ENCODE data around the gene GTPBP6. TPM values are rescaled to one million over a fixed set of nuclear protein-coding genes. Genes with fewer than 3 reads are reported as not detected.
"Not testable (repeated sequence)": the region's sequence is repeated elsewhere in the genome, so short reads cannot be mapped to it uniquely, and the experiment has no call there.

Gene GTPBP6
- total RNA-seq, 1 experiment from 2014 or later, result 148 TPM

GRCh38 chrX:338836-339400 is 20.3 kb upstream of the GTPBP6 start:
- in situ Hi-C loops (cut with HindIII; ENCODE audit: low sequenced_read_pairs), result no loop called here
- DNase-seq (ENCODE audit: low spot score), result no peak

DNA sequence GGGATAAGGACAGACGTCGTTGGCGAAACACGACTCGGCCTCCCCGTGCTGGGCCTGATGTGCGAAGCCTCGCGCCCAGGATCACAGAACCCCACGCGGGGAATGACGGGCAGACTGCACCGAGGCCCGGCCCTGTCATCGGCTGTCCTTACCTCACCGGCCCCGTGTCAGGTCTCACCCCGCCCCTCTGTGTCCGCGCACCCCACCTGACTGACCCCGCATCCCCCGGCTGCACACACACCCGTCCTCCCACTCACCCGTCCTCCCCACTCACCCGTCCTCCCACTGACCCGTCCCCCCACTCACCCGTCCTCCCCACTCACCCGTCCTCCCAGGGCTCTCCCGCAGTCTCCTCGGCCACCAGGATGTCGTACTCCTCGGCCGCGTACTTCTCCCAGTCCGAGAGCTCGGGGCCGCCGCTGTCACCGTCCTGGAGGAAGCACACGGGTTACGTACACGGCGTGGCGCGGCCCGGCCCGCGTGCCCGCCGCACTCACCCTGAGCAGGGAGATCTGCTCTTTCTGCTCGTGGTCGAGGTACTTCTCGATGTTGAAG is 19.8 kb upstream of the GTPBP6 start:
- in situ Hi-C loops (cut with HindIII; ENCODE audit: low sequenced_read_pairs), result no loop called here
- DNase-seq (ENCODE audit: low spot score), result no peak

DNA sequence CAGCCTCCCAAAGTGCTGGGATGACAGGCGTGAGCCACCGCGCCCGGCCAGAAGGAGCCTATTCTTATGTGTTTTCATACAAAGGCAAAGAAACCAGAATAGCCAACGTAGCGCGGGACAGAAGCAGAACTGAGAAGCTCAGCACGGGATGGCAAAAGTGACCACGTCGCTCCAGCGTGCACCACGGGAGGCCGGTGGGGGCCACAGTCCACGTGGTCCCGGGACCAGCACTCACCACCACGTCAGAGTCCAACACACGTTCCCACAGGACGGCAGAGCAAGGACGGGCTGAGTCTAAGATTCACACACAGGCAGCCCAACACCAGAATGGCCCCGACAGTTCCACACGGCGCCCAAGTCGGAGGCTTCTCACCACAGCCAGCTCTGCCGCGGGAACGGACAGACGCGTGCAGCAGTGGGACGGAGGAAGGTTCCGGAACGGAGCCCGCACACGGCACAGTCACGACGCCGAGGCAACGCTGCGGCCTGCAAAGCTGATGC is 18.8 kb upstream of the GTPBP6 start:
- in situ Hi-C loops (cut with HindIII; ENCODE audit: low sequenced_read_pairs), result no loop called here
- no peak for DNase-seq (ENCODE audit: low spot score)

GRCh38 chrX:336227-336626 is 17.6 kb upstream of the GTPBP6 start:
- in situ Hi-C loops (cut with HindIII; ENCODE audit: low sequenced_read_pairs), result no loop called here

GRCh38 chrX:335758-336155 is 17.2 kb upstream of the GTPBP6 start:
- in situ Hi-C loops (cut with HindIII; ENCODE audit: low sequenced_read_pairs), result no loop called here
- no peak for DNase-seq (ENCODE audit: low spot score)

More at GRCh38 chrX:336227-336626, 17.6 kb upstream of the GTPBP6 start:
- no peak for DNase-seq (ENCODE audit: low spot score)

- in situ Hi-C loops (cut with HindIII; ENCODE audit: low sequenced_read_pairs), result no loop called here
- DNase-seq (ENCODE audit: low spot score), result no peak
Measured at GRCh38 chrX:334971-335757, 16.6 kb upstream of the GTPBP6 start.

DNA sequence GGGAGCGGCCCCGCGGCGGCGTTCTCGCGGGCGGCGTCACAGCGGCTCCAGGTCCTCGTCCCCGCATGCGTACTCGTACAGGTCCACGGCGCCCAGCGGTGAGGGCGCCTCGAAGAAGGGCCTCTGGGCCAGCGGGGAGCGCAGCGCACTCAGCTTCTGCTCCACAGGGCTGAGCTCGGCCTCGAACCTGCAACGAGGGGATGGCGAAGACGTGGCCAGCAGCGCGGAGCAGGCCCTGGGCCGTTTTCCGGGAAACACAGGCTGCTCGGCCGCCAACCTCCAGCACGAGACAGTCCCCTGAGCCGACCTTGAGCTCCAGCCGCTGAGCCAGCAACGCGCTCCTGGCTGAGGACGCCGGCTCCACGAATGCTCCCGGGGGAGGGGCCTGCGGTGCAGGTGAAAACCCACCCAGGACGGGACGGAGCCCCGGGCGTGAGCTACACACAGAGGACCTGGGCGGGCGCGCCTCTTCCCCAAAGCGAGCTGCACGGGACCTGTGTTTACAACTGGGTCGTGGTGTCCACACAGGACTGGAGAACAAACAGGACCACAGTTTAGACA is 15.8 kb upstream of the GTPBP6 start:
- in situ Hi-C loops (cut with HindIII; ENCODE audit: low sequenced_read_pairs), result no loop called here
- DNase-seq (ENCODE audit: low spot score), result no peak

GRCh38 chrX:333611-334311 is 15.2 kb upstream of the GTPBP6 start:
- in situ Hi-C loops (cut with HindIII; ENCODE audit: low sequenced_read_pairs), result no loop called here
- no peak for DNase-seq (ENCODE audit: low spot score)

- in situ Hi-C loops (cut with HindIII; ENCODE audit: low sequenced_read_pairs), result no loop called here
- DNase-seq (ENCODE audit: low spot score), result no peak
Measured at GRCh38 chrX:332916-333610, 14.5 kb upstream of the GTPBP6 start.

- no peak for DNase-seq (ENCODE audit: low spot score)
- in situ Hi-C loops (cut with HindIII; ENCODE audit: low sequenced_read_pairs), result no loop called here
Measured at GRCh38 chrX:332496-332860, 13.9 kb upstream of the GTPBP6 start.

- in situ Hi-C loops (cut with HindIII; ENCODE audit: low sequenced_read_pairs), result no loop called here
- DNase-seq (ENCODE audit: low spot score), result no peak
Measured at GRCh38 chrX:331825-332495, 13.4 kb upstream of the GTPBP6 start.

DNA sequence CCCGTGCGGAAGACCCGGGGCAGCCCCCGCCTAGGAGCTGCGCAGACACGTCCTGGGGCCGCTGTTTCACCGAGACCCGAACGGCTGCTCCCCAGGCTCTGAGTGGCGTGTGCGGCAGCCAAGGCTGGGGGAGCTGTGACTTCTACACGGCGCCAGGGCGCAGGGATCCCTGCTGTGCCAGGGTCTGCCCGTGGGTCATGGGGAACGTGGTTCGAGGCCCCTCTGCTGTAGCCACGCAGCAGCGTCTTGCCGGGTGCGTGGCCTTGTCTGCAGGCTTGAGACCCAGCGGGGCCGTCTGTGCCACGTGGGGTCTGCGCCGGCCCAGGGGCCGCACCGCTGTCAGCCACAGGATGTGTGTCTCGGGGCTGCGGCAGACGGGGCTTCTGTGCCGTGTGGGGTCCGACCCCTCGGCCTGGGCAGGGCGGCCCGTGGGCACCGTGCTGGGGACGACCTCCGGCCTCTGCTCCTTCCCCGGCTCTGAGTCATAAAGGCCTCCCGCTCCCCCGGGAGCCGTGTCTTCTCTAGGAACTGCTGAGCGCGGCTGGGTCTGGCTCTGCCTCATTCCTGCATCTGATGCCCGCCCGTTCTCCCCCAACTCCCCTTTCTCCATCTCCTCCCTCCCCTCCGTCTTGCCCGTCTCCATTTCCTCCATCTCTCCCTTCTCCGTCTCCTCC is 12.7 kb upstream of the GTPBP6 start:
- in situ Hi-C loops (cut with HindIII; ENCODE audit: low sequenced_read_pairs), result no loop called here

DNA sequence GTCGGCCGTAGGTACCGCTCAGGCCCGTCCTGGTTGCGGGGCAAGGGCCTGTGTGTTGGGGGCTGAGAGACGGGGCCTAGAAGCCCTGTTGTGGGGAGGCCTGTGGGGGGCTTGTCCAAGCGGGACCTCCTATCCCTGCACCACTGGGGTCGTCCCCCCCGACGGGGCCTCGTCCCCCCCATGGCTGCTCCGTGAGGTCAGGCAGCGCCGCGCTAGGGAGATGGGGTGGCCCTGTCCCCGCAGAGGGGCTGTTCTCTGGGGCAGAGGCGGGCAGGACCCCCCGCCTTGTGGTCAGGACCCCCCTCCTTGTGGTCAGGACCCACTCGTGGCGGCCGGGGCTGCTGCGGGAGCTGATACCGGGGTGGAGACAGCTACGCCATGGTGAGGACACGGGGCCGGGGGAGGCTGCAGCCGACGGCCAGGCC is 12.1 kb upstream of the GTPBP6 start:
- no peak for DNase-seq (ENCODE audit: low spot score)
- in situ Hi-C loops (cut with HindIII; ENCODE audit: low sequenced_read_pairs), result no loop called here

More for the DNA sequence above, 12.7 kb upstream of the GTPBP6 start:
- no peak for DNase-seq (ENCODE audit: low spot score)

GRCh38 chrX:330141-330725 is 11.6 kb upstream of the GTPBP6 start:
- DNase-seq (ENCODE audit: low spot score); in situ Hi-C loops (cut with HindIII; ENCODE audit: low sequenced_read_pairs): not testable (repeated sequence)

DNA sequence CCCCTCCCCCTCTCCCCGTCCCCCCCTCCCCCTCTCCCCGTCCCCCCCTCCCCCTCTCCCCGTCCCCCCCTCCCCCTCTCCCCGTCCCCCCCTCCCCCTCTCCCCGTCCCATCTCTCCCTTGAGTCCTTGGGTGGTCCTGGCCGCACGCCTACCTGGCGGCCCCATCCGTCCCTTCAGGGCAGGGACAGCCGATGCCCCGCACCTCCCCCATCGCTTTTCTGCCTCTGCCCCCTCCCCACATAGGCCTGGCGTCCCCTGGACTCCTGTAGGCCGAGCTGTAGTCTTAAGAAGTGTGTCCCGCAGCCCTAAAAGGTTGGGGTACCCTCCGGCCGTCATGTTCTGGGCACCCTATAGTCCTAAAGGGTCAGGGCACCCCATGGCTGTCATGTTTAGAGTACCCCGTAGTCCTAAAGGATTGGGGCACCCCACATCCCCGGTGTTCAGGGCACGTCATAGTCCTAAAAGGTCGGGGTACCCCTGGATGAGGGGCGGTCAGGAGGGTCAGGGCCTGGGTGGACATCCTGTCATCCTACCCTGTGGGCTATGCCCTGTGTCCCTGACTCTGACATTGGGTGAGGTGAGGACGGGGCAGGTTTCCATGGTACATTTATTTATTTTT is 10.8 kb upstream of the GTPBP6 start:
- in situ Hi-C loops (cut with HindIII; ENCODE audit: low sequenced_read_pairs), result no loop called here
- DNase-seq (ENCODE audit: low spot score), result no peak

DNA sequence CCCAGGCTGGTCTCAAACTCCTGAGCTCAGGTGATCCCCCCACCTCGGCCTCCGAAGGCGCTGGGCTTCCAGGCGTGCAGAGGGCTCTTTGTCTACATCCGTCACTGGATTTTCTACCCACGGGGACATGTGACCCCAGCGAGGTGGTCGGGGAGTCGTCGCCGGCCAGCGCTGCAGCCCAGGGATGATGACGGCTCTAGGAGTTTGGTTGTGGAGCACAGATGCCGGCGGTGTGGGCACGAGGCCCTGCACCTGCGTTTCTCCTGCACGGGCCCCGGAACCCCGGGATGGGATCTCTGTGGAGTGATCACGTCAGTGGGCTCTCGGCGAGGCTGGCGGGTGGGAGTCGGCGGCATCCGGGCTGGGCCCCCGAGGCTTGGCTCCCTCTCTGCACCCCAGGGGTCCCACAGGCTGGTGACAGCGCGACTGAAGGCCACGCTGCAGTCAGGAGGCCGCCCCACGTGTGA is 9.1 kb upstream of the GTPBP6 start:
- DNase-seq (ENCODE audit: low spot score), result no peak
- in situ Hi-C loops (cut with HindIII; ENCODE audit: low sequenced_read_pairs), result no loop called here

- in situ Hi-C loops (cut with HindIII; ENCODE audit: low sequenced_read_pairs); DNase-seq (ENCODE audit: low spot score): not testable (repeated sequence)
Measured at GRCh38 chrX:324664-325063, 6.1 kb upstream of the GTPBP6 start.
